ENCODE results near the gene SRCAP.

DNA sequence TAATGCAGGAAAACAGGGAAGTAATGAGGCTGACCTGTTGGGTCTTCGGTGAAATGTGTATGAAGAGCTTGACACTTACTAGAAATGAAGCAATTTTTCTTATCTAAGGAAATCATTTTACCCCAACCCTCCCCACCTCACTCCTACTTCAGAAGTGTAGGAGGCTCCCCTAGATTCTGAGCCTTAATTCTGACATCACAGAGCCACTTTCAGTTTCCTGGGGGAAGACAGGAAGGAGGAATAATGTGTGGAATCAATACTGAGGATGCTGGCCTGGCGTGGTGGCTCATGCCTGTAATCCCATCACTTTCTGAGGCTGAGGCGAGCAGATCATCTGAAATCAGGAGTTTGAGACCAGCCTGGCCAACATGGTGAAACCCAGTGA, 20.4 kb upstream of the SRCAP start:
- TF ChIP-seq, protein P1, sequence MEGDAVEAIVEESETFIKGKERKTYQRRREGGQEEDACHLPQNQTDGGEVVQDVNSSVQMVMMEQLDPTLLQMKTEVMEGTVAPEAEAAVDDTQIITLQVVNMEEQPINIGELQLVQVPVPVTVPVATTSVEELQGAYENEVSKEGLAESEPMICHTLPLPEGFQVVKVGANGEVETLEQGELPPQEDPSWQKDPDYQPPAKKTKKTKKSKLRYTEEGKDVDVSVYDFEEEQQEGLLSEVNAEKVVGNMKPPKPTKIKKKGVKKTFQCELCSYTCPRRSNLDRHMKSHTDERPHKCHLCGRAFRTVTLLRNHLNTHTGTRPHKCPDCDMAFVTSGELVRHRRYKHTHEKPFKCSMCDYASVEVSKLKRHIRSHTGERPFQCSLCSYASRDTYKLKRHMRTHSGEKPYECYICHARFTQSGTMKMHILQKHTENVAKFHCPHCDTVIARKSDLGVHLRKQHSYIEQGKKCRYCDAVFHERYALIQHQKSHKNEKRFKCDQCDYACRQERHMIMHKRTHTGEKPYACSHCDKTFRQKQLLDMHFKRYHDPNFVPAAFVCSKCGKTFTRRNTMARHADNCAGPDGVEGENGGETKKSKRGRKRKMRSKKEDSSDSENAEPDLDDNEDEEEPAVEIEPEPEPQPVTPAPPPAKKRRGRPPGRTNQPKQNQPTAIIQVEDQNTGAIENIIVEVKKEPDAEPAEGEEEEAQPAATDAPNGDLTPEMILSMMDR (IDR thresholded peaks at IDR 0.05): no peak
- no peak for TF ChIP-seq POLR2AphosphoS5 (IDR thresholded peaks at IDR 0.05)
- no peak for TF ChIP-seq EP300 (IDR thresholded peaks at IDR 0.05)
- TF ChIP-seq POLR2A (IDR thresholded peaks at IDR 0.05): no peak

All from stomach (tissue), 4 donors.